Medulla oblongata (tissue), 1 donor: ENCODE measurements around the gene PMM1.
"Not testable (repeated sequence)": the region's sequence is repeated elsewhere in the genome, so short reads cannot be mapped to it uniquely, and the experiment has no call there.

Source experiments
- DNase-seq: peaks from one replicate; pipeline ENCODE4 v3.0.0-alpha.2; 2015; ENCODE audit errors: extremely low spot score

The PMM1 gene

GRCh38 chr22:41596776-41597634 is 7.4 kb upstream of the PMM1 start:
- DNase-seq = peak; percentile 63

GRCh38 chr22:41595703-41596102 is 6.1 kb upstream of the PMM1 start:
- DNase-seq = no peak

- not testable (repeated sequence) for DNase-seq
These were observed 3.8 kb upstream of the PMM1 start for GRCh38 chr22:41593336-41593960.

- DNase-seq = no peak
These were observed 2.3 kb downstream of the PMM1 start for GRCh38 chr22:41587347-41587723.

GRCh38 chr22:41585898-41586297 is 3.7 kb downstream of the PMM1 start:
- no peak for DNase-seq

GRCh38 chr22:41584881-41585280 is 4.8 kb downstream of the PMM1 start:
- DNase-seq = no peak

- no peak for DNase-seq
These were observed 6.9 kb downstream of the PMM1 start for GRCh38 chr22:41582694-41583093.

- no peak for DNase-seq
These were observed 9.7 kb downstream of the PMM1 start for GRCh38 chr22:41579997-41580355.

- no peak for DNase-seq
These were observed 10.2 kb downstream of the PMM1 start for GRCh38 chr22:41579297-41579996.

GRCh38 chr22:41578818-41579217 is 10.8 kb downstream of the PMM1 start:
- no peak for DNase-seq

DNA sequence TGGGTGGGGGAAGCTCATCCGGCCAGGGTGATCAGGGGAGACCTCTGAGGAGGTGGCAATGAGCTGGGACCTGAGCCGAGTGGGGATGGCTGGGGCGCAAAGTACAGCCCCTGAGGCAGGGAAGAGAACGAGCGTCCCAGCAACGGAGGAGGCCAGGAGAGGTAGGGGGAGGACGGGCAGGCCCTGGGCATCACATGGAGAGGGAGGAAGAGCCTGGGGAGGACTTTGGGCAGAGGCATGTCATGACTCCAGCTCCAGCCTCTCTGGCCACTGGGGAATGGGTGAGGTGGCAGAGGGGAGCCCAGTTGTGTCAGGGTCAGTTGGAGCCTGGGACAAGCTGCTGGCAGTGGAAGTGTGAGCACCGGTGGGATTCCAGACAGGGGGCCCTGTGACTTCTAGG is 11.5 kb downstream of the PMM1 start:
- DNase-seq = no peak

DNA sequence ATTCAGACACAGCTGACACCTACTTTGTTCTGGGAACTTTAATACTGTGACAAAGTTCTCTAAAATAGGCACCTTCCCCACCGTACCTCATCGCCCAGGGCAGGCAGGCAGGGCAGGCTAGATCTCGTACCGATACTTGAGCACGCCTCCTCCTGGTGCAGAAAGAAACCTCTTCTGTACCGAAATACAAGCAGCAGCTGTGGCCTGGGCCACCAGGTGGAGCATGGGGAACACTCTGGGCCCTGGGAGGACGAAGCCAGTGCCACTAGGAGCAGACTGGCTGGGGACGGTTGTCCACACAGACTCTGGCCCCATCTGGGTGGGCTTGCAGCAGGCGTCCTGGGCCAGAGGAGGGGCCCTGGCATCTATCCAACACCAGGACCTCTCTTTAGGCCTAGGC is 12.8 kb downstream of the PMM1 start:
- no peak for DNase-seq

DNA sequence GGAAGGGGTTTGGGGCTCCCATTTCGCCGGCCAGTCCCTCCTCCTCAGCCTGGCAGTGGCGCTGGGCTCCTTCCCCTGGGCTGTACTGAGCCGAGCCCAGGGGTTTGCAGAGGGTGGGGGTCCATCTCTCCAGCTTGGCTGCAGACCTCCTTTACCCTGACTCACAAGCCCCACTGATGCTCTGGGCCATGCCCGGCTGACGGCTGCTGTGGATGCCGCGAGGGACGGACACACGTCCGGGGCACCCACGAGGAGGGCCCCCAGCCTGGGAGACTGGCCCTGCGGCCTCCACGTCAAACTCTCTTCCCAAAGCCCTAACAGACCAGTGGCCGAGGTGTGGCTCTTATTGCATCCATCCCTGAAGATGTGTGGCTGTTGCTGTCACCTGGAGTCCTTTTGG is 14.1 kb downstream of the PMM1 start:
- DNase-seq = no peak

DNA sequence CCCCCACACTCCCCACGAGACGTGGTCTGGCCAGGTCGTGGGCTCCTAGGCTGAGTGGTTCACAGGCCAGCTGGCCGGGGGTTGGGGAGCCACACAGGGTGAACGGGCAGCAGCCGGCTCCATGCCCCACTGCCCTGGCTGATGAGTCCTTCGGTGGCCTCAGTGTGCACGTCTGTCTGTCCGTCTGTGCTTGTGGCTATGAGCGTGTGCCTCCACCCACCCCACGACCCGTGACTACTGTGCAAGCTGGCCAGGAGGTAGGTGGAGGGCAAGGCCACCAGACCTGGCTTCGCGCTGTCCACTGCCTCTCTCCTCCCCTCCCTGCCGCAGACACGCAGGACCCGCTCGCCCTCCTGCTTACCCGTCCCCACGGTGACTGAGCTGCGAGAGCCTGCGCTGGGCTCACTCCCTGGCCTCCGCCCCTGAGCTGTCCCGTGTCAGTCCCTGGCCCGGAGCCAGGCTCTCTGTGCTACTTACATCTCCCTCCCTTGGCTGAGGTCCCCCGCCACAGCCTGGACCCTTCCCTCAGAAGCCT is 14.7 kb downstream of the PMM1 start:
- DNase-seq = peak; percentile 45

DNA sequence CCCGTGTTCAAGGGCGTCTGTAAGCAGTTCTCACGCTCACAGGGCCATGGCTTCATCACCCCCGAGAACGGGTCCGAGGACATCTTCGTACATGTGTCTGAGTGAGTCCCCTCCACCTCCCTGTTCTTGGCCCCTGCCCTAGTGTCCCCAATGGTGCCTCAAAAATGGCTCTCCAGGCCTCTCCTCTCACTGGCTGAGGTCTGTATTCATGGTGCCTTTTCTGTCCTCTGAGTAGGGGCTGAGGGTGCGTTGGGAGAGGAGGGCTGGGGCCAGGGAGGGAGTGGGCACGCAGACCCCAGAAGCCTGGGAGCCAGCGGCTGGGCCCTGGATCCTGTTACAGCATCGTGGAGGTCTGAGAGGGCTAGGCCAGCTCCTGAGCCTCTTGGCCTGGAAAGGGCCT is 16.0 kb downstream of the PMM1 start:
- no peak for DNase-seq

DNA sequence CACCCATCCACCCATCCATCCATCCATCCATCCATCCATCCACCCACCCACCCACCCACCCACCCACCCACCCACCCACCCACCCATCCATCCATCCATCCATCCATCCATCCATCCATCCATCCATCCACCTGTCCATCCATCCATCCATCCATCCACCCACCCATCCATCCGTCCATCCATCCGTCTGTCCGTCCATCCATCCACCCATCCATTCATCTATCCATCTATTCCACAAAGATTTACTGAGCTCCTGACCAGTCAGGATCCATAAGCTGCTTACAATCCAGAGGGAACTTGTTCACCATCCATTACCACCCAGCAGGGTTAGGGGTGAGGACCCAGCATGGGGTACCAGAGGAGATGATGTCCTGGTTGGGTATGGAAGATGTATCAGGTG is 17.3 kb downstream of the PMM1 start:
- DNase-seq = not testable (repeated sequence)

DNA sequence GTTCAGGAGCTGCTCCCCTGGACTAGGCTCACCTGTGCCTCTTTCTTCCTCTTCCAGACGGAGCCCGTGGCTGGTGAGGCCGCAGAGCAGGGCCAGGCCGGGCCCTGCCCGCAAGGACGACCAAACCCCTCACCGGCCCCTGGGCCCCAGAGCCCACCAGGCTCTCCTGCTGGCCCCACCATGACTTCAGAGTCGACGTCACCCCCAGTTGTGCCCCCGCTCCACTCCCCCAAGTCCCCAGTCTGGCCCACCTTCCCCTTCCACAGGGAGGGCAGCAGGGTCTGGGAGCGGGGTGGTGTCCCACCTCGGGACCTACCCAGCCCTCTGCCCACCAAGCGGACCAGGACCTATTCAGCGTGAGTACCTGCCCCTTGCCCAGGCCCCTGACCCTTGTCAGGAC is 17.9 kb downstream of the PMM1 start:
- DNase-seq = no peak

DNA sequence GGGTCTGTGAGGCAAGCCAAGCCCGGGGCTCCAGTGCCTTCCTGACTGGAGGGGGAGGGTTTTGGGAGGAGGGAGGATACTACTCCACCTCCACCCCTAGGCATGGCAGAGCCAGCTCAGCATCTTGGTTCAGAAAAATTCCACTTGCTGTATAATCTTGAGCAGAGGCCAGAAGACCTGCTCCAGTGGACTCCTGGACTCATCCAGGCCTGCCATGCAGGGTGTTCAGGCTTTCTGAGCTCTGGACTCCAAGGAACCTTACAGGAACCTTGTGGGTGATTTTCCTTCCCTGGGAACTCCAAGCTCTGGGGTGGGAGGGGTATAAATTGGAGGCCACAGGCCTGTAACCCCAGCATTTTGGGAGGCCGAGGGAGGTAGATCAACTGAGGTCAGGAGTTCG is 19.4 kb downstream of the PMM1 start:
- no peak for DNase-seq

- no peak for DNase-seq
These were observed 20.8 kb downstream of the PMM1 start for GRCh38 chr22:41568811-41569210.

GRCh38 chr22:41567512-41567768 is 22.2 kb downstream of the PMM1 start:
- no peak for DNase-seq

DNA sequence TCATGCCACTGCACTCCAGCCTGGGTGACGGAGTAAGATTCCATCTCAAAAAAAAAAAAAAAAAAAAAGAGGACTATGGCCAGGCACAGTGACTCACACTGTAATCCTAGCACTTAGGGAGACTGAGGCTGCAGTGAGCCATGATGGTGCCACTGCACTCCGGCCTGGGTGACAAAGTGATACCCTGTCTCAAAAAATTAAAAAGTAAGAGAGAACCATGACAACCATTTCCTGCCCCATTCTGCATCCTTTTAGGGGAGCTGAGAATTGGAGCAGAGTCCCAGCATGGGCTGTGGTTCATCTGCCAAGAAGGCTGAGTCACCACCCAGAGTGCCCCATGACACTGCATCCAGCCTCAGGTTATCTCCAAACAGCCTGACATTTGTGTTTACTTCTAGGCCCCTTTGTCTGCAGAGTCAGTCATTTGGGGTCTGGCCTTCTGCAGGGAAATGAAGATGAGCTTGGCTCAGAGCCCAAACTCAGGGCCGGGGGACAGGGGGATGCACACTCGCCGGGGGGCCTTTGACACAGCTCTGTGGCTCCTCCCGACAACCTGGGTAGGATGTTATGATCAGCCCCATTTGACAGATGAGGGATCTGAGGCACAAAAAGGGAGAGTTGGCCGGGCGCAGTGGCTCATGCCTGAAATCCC is 24.1 kb downstream of the PMM1 start:
- no peak for DNase-seq

GRCh38 chr22:41564563-41564962 is 25.1 kb downstream of the PMM1 start:
- no peak for DNase-seq
